ENCODE measurements around the gene ABCA5.
"Not testable (repeated sequence)": the region's sequence is repeated elsewhere in the genome, so short reads cannot be mapped to it uniquely, and the experiment has no call there.

The ABCA5 gene

GRCh38 chr17:69325518-69326376, 1.2 kb downstream of the ABCA5 start:
- no peak for DNase-seq (ENCODE audit: low read depth in 2 of 2)

GRCh38 chr17:69323806-69324205, 3.1 kb downstream of the ABCA5 start:
- no peak for DNase-seq (ENCODE audit: low read depth in 2 of 2)

- no peak for DNase-seq (ENCODE audit: low read depth in 2 of 2)
Measured at GRCh38 chr17:69320908-69321238, 6.1 kb downstream of the ABCA5 start.

- no peak for DNase-seq (ENCODE audit: low read depth in 2 of 2)
Measured at GRCh38 chr17:69320210-69320907, 6.6 kb downstream of the ABCA5 start.

GRCh38 chr17:69317625-69318024, 9.3 kb downstream of the ABCA5 start:
- no peak for DNase-seq (ENCODE audit: low read depth in 2 of 2)

GRCh38 chr17:69314246-69315065, 12.5 kb downstream of the ABCA5 start:
- no peak for DNase-seq (ENCODE audit: low read depth in 2 of 2)

GRCh38 chr17:69305177-69305576, 21.8 kb downstream of the ABCA5 start:
- DNase-seq (ENCODE audit: low read depth in 2 of 2), result no peak

GRCh38 chr17:69302682-69303081, 24.3 kb downstream of the ABCA5 start:
- DNase-seq (ENCODE audit: low read depth in 2 of 2), result no peak

- DNase-seq (ENCODE audit: low read depth in 2 of 2), result no peak
Measured at GRCh38 chr17:69300222-69300621, 26.7 kb downstream of the ABCA5 start.

- not testable (repeated sequence) for DNase-seq (ENCODE audit: low read depth in 2 of 2)
Measured at GRCh38 chr17:69298120-69298722, 28.7 kb downstream of the ABCA5 start.

GRCh38 chr17:69287168-69287567, 39.8 kb downstream of the ABCA5 start:
- DNase-seq (ENCODE audit: low read depth in 2 of 2), result no peak

GRCh38 chr17:69286257-69286656, 40.7 kb downstream of the ABCA5 start:
- no peak for DNase-seq (ENCODE audit: low read depth in 2 of 2)

- DNase-seq (ENCODE audit: low read depth in 2 of 2), result no peak
Measured at GRCh38 chr17:69284646-69285045, 42.3 kb downstream of the ABCA5 start.

GRCh38 chr17:69282002-69282401, 44.9 kb downstream of the ABCA5 start:
- no peak for DNase-seq (ENCODE audit: low read depth in 2 of 2)

GRCh38 chr17:69276279-69276678, 50.7 kb downstream of the ABCA5 start:
- not testable (repeated sequence) for DNase-seq (ENCODE audit: low read depth in 2 of 2)

GRCh38 chr17:69275751-69276150, 51.2 kb downstream of the ABCA5 start:
- DNase-seq (ENCODE audit: low read depth in 2 of 2), result no peak

GRCh38 chr17:69271023-69271422, 55.9 kb downstream of the ABCA5 start:
- DNase-seq (ENCODE audit: low read depth in 2 of 2), result no peak

- DNase-seq (ENCODE audit: low read depth in 2 of 2), result no peak
Measured at GRCh38 chr17:69269131-69269998, 57.6 kb downstream of the ABCA5 start.

GRCh38 chr17:69268543-69269014, 58.4 kb downstream of the ABCA5 start:
- no peak for DNase-seq (ENCODE audit: low read depth in 2 of 2)

GRCh38 chr17:69267219-69267618, 59.7 kb downstream of the ABCA5 start:
- DNase-seq (ENCODE audit: low read depth in 2 of 2), result no peak

- no peak for DNase-seq (ENCODE audit: low read depth in 2 of 2)
Measured at GRCh38 chr17:69265873-69266272, 61.1 kb downstream of the ABCA5 start.

Data from stimulated activated CD4-positive, alpha-beta T cell treated with anti-CD3 and anti-CD28 coated beads, Interleukin-1b, Interleukin-23, amount 100 ng/mL, for 4 hours (primary cell).